ENCODE results near the gene GLDC.
"Not testable (repeated sequence)": the region's sequence is repeated elsewhere in the genome, so short reads cannot be mapped to it uniquely, and the experiment has no call there.

Gene GLDC

DNA sequence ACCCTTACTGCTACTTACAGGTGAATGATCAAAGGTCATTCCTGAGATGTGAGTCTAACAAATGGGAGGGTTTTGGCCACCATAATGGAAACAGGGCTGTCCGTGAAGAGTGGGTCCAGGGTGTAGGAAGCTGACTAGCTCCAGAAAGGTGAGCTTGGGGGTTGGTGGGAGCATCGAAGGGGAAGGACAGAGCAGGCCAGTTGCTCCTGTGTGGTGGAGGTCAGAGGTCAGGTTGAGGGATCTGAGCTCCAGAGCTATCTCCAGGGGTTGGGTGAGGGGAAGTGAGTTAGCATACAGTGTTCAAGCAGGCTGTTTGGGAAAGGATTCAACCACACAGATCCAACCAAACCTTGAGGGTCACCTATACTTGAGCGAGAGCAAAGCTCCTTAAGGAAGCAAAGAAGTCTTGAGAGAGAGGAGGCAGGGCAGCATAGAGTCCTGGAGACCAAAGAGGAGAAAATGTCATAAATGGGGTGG lies 18.7 kb upstream of the GLDC start:
- DNase-seq (ENCODE audit: low read depth) = no peak

DNA sequence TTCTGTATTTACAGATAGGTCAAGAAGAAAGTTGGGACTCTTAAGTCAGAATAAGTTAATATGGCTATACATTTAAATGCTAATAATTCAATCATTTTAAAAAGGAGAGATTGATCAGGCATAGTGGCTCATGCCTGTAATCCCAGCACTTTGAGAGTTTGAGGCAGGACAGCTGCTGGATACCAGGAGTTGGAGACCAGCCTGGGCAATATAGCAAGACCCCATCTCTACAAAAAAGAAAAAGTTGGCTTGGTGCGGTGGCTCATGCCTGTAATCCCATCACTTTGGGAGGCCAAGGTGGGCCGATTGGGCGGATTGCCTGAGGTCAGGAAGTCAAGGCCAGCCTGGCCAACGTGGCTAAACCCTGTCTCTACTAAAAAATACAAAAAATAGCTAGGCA lies 15.0 kb upstream of the GLDC start:
- no peak for DNase-seq (ENCODE audit: low read depth)

DNA sequence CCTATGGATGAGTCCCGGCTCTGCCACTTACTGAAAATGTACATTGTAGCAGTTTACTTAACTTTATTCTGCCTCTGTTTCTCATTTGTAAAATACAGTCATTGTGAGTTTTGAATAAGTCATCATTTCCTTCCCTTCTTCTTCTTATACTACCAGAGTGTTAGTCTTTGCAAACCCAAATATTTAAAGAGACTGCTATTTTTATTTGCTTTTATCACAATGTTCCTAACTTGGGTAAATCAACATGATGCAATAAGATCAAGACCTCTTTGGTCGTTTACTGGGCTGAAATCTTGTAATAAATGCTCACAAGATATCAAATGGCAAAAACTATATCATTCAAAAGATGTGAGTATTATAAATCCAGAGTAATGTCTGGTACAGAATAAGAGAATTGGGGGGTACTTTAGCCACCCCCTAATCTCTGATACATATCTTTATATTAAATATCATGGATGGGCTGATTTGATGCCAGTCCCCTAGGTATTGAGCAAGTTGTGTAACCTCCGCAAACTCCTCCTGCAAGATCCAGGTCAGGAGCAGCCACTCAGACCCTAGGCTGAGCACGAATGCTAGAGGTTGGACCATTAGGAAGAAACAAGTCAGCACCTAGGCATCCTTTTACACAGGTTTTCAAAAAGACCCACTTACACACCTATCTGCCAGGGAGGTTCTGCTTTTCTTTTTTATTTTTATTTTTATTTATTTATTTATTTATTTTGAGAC lies 13.3 kb upstream of the GLDC start:
- DNase-seq (ENCODE audit: low read depth) = no peak

DNA sequence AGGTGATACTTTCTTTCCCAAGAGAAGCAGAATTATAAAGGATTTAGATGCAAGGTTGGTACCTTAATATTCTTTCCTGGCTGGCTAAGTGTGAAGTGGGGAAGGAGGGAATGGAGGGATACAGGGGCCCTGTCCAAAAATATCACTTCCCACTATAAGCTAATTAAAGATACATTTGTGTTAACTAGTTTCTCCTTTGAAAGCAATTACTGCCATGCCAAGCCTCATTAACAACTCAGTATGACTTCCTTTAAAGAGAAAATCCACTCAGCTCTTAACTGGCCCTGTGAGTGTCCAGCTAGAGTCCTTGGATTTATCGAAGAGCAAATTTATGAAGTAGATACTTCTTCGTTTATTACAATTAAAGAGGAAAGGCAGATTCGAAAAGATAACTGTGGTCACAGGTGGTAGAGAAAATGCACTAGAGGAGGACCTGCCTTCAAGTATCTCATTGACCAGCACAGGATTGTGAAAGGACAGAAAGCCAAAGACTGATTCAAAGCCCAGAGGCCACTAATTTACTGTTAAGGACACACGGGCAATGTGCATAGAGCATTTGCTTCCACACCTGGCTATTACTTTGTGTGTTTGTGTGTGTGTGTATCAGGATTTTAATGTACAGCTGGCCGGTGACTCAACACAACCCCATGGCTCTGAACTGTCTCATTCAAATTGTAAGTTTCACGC lies 11.2 kb upstream of the GLDC start:
- no peak for DNase-seq (ENCODE audit: low read depth)

DNA sequence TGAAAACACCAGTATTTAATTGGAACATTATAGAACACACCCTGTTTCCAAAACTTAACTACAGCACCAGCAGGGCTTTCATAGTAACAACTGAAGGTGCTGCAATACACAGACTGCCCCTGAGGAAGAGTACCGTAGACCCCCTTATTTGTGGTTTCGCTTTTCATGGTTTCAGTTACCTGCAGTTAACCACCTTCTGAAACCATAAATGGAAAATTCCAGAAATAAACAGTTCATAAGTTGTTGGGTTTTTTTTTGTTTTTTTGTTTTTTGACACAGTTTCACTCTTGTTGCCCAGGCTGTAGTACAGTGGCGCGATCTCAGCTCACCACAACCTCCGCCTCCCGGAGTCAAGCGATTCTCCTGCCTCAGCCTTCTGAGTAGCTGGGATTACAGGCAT lies 9.5 kb upstream of the GLDC start:
- DNase-seq (ENCODE audit: low read depth) = no peak

DNA sequence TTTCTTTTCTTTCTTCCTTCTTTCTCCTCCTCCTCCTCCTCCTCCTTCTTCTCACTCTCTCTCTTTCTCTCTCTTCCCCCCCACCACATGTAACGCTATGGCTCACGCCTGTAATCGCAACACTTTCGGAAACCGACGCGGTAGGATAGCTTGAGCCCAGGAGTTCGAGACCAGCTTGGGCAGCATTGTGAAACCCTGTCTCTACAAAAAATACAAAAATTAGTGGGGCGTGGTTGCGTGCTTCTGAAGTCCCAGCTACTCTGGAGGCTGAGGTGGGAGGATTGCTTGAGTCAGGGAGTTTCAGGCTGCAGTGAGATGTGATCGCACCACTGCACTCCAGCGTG lies 736 bp upstream of the GLDC start:
- DNase-seq (ENCODE audit: low read depth) = no peak

DNA sequence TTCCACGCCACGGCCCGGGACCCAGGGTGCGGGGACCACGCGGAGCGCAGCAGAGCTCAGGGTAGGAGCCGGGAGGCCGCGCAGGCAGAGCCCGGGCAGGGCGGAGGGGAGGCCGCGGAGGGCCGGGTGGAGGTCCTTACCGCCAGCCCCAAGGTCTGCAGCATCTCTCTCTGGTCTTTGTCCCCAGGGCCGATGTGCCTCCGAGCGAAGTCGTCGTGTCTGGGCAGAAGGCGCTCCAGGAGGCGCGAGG lies 499 bp downstream of the GLDC start:
- not testable (repeated sequence) for DNase-seq (ENCODE audit: low read depth)

DNA sequence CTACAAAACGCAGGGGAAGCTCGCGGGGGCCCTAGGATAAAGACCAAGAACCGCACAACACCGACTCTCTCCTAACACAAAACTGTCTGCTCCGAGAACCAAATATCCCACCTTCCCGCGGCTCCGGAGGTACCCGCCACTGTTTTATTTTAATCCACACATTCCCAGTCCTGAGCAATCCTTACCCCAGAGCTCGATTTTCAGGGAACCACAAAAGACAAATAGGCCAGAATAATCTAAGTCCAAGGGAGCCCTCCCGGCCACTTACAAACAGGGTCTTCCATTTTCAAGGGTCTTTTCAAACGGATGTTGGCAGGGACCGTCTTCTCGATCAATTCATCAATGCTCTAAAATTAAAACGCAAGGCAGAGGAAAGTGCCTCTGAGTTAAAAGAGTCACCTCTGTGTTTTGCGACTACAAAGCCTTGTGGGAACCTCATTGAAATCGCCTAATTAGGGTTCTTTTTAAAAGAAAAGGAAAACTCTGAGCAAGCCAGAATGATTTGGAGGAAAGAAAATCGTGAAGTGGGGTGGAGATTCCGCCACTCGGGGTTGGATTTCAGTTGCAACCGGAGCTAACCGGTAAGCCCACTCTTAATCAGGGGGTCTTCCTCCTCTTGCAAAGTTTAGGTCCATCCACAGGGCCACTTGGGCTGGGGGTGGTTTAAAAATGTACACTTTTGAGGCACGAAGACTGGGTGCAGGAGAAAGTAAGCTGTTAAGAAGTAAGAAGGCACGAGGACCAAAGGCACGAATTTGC lies 1.0 kb downstream of the GLDC start:
- no peak for DNase-seq (ENCODE audit: low read depth)

DNA sequence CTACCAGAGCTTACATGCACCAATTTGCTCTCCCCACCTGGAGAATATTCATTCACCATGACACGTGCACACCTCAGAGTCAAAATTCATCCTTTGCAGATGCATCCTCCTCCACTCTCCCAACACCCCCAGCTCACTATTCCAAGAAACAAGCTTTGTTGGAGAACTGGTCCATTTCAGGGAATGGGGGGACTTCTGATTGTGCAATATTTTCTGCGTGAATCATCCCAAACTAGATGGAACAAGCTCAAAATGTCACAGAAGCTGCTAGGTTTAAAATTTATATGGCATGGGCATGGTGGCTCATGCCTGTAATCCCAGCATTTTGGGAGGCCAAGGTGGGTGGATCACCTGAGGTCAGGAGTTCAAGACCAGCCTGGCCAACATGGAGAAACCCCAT lies 3.6 kb downstream of the GLDC start:
- DNase-seq (ENCODE audit: low read depth) = no peak

DNA sequence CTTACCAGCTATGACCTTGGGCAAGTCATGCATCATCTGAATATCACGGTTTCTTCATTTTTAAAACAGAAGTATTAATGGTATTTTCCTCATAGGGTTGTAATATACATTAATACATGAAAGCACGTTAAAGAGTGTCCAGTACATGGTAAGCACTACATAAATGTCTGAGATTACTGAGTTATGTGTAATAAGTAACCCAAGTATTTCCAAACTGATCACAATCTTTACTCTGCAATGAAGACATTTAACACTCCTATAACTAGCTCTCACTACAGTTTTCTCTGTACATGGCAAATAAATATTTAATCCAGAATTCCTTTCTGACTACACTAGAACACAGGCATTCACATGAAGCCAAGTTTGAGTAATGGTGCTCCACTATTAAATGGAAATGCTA lies 4.0 kb downstream of the GLDC start:
- DNase-seq (ENCODE audit: low read depth) = no peak

DNA sequence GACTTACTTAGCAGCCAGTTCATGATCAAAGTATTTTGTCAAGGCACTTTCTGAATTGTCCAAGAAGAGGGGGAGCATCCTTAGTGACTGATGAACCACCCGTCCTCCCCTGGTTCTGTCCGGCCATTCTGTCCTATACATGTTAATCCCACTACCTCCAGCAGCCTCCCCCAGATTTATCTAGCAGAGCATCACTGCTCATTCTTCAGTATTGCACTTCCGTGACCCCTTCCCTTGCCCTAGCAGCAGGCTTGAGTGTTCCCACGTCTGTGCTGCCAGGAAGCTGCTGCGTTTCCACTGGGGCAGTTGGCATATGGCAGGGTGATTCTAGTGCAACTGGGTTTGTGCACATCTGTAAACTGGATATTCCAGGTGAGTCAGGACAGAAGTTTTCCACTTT lies 4.5 kb downstream of the GLDC start:
- no peak for DNase-seq (ENCODE audit: low read depth)

DNA sequence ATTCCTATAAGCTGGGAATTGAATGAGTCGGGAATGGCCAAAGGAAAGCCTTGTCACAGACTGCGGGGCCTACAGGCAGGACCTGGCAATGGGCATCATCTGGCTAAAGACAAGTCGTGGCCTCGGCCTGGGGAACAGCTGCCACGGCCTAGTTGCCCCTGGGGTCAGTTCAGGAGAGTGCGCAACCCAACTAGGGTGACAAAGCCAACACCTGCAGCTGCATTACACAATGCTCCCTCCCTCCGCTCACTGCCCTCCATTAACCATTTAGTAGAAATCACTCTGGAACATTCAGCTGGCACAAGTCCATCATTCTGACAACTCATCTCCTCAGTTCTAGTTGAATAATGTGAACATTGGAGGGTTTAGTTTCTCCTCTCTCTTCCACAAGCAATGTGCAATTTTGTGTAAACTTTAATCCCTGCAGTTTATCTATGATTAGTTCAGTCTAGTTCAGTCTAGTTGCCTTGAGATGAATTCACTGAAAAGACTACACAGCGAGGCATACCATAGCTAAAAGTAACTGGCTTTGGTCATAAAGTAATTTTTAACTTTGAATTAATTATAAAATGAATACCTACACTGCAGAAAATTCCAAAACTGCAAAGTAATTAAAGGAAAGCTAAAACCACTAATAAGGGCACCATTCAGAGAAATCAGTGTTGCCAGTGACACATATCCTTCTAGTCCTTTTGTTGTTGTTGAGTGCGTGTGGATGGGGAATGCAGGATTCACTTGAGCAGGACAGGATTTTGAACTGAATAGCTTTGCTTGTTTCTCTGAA lies 5.1 kb downstream of the GLDC start:
- DNase-seq (ENCODE audit: low read depth) = no peak

DNA sequence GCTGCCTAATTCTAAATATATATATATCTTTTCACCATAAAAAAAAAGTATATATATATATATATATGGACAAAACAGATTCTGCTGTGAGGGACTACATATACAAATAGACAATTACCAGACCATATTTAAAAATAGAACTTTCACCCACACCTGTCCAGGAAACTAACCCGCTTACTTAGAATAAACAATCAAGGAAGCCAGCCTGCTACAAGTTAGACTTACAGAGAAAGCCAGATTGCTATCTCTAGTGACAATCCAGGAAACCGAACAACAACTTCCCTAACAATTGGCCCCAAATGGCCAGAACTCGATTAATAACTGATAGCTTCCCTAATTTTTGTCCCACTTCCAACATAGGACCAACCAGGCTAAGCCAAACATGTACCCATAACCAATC lies 5.9 kb downstream of the GLDC start:
- no peak for DNase-seq (ENCODE audit: low read depth)

DNA sequence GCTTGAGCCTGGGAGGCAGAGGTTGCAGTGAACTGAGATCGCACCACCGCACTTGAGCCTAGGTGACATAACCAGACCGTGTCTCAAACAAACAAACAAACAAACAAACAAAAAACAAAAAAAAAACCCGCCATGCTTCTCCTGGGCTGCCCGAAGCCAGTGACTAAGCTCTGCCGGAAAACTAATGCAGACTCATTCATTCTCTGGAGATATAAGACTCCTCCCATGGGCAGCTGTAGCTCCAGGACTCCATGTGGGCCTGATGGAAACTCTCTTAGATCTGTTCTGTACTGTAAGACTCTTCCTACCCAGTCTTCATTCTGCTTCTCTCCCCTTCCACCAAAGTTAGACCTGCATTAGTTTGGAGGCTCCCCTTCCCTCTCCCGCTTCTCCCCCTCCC lies 11.1 kb downstream of the GLDC start:
- DNase-seq (ENCODE audit: low read depth) = no peak

DNA sequence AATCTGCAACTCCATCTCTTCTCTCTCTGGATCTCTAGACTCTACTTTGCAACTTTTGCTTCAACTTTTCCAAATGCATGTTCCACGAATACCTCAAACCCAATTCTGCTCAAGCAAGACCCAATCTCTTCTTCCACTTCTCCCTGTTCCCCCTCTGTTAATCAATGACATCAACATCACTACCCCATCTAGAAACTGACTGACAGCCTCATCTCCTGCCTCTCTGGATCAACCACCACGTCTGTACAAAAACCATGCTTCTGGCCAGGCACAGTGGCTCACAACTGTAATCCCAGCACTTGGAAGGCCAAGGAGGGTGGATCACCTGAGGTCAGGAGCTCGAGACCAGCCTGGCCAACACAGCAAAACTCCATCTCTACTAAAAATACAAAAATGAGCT lies 12.2 kb downstream of the GLDC start:
- DNase-seq (ENCODE audit: low read depth) = no peak

DNA sequence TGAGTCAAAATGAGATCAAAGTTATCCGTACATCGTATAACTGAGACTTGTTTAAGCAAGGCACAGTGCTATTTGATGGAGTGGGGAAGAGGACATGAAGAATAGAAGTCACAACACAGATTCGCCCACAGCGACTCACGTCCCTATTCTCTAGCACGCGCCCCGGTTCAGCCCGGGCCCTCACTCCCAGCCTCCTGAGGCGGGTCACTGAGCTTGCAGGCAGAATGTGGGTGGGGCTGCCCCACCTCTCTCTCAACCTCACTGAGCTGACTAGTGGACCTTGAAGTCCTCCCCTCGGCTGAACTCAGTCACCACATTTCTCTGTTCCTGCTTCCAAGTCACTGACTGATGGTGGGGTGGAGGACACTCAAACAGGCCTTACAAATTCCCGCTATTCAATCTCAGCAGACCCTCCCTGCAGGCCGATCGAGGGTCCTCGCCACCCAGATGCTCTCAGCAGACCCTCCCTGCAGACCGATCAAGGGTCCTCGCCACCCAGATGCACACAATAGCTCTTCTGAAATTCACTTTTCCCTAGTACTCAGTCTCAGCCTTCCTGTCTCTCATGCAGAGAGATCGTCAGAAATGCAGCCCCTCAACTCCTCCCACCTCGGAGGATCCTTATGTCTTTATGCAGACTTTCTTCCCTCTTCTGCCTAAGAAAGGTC lies 12.9 kb downstream of the GLDC start:
- DNase-seq (ENCODE audit: low read depth) = no peak

DNA sequence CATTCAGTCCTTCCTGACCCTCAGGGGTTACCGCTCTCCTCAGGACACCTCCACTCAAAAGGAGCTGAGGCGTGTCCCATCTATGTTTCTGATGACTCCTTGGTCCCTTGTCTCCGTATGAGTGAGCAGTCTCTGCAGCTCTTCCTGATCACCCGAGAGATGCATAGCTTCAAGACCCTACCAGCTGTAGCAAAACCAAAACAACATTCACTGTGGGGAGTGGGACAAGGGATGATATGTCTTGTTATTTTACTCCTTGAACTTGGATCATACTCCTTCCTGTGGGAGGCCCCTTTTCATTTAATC lies 14.4 kb downstream of the GLDC start:
- no peak for DNase-seq (ENCODE audit: low read depth)

DNA sequence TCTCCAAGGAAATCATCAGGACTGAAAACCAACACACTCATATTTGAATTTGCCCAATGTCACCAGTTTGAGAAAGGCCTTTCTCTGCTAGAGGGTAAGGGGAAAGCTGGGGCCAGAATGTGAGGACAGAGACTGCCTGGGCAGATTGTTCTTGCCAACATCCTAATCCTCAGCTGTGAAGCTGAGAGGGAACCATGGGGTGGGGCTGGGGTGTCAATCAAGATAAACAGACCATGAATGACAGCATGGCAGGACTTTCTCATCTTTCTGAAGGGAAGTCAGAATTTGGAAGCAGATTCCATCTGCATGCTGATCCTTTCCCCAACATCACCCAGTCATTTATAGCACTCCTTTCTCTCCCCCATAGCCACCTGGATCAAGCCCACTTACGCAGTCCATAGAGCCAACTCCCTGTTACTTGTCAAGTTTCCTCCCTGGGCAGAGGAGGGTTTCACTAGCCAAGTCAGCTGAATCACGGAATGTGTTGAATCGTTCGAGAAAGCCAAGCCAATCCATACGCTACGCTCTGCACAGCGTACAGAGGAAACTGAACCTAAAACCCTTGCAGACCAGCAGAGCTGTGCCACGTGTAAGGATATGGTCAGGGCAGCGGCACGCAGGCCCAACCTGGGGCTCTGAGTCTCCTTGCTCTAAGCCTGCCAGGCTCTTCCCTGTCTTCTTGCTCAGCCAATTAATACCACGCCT lies 14.9 kb downstream of the GLDC start:
- no peak for DNase-seq (ENCODE audit: low read depth)

DNA sequence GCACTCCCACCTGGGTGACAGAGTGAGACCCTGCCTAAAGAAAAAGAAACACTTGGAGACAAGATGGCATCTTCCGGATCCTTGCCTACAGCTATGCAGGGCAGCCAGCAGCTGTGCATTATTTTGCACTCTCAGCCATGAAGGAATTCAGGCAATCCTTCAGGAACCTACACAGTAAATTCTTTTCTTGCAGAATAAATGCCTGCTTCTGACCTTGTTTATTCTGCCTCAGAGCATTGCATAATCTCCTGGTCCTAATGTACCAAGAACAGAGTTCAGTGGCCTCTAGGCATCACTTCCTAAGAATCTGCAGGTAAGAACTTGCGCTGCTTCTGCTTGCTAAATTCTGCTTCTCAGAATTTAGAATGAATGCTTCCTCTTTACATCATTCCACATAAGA lies 16.8 kb downstream of the GLDC start:
- no peak for DNase-seq (ENCODE audit: low read depth)

DNA sequence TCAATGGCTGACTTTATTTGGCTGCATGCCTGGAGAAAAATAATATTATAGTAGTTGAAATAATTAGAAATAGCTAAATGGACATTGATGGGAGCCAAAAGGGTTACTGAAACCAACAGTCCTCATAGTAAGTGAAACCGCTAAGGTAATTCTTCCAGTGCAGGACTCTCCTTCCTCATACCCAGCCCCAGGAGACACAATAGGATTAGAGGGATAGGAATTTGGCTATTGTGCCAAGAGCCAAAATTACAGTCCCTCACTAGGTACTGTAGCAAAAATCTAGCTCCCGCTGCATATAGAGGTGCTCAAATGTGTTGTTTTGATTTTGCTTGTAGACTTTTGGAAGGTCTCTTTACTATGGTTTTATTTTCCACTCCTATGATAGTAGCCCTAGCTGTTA lies 20.2 kb downstream of the GLDC start:
- DNase-seq (ENCODE audit: low read depth) = no peak

DNA sequence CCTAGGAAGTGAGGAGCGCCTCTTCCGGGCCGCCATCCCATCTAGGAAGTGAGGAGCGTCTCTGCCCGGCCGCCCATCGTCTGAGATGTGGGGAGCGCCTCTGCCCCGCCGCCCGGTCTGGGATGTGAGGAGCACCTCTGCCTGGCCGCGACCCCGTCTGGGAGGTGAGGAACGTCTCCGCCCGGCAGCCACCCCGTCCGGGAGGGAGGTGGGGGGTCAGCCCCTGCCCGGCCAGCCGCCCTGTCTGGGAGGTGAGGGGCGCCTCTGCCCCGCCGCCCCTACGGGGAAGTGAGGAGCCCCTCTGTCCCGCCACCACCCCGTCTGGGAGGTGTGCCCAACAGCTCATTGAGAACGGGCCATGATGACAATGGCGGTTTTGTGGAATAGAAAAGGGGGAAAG lies 22.7 kb downstream of the GLDC start:
- DNase-seq (ENCODE audit: low read depth) = not testable (repeated sequence)

DNA sequence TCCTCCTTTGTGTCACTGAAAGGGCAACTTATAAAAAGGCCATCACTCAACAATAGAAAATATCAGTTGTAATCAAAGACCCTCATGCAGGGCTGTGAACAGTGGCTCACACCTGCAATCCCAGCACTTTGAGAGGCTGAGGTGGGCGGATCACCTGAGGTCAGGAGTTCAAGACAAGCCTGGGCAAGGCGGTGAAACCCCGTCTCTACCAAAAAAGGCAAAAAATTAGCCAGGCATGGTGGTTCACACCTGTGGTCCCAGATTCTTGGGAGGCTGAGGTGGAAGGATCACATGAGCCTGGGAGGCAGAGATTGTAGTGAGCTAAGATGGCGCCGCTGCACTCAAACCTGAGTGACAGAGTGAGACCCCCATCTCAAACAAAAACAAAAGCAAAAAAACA lies 24.7 kb downstream of the GLDC start:
- no peak for DNase-seq (ENCODE audit: low read depth)
